ENCODE data around the gene TMBIM6.
A peak's percentile ranks its signal among the peaks of the same experiment; 100 is the strongest.
"Not testable (repeated sequence)": the region's sequence is repeated elsewhere in the genome, so short reads cannot be mapped to it uniquely, and the experiment has no call there.

Gene TMBIM6

GRCh38 chr12:49730050-49730449 is 11.3 kb upstream of the TMBIM6 start:
- no peak for DNase-seq

GRCh38 chr12:49730568-49731101 is 10.7 kb upstream of the TMBIM6 start:
- DNase-seq = no peak

GRCh38 chr12:49733219-49734017 is 7.9 kb upstream of the TMBIM6 start:
- no peak for DNase-seq

GRCh38 chr12:49734900-49735299 is 6.5 kb upstream of the TMBIM6 start:
- DNase-seq = not testable (repeated sequence)

- not testable (repeated sequence) for DNase-seq
Observed at GRCh38 chr12:49738721-49739120, 2.6 kb upstream of the TMBIM6 start.

GRCh38 chr12:49740277-49740676 is 1.1 kb upstream of the TMBIM6 start:
- DNase-seq = not testable (repeated sequence)

- DNase-seq = peak; percentile 92
Observed at GRCh38 chr12:49741882-49742620, 694 bp downstream of the TMBIM6 start.

- no peak for DNase-seq
Observed at GRCh38 chr12:49744363-49744885, 3.1 kb downstream of the TMBIM6 start.

- no peak for DNase-seq
Observed at GRCh38 chr12:49748306-49748705, 6.9 kb downstream of the TMBIM6 start.

GRCh38 chr12:49748800-49749199 is 7.4 kb downstream of the TMBIM6 start:
- no peak for DNase-seq

- DNase-seq = peak; percentile 73
Observed at GRCh38 chr12:49750027-49750995, 9.0 kb downstream of the TMBIM6 start.

GRCh38 chr12:49750996-49751393 is 9.6 kb downstream of the TMBIM6 start:
- DNase-seq = no peak

GRCh38 chr12:49761677-49762467 is 20.5 kb downstream of the TMBIM6 start:
- DNase-seq = peak; percentile 11

GRCh38 chr12:49762468-49762847 is 21.1 kb downstream of the TMBIM6 start:
- DNase-seq = no peak

GRCh38 chr12:49763006-49763591 is 21.7 kb downstream of the TMBIM6 start:
- peak; percentile 88 for DNase-seq

GRCh38 chr12:49764126-49764525 is 22.8 kb downstream of the TMBIM6 start:
- peak; percentile 53 for DNase-seq

- peak; percentile 52 for DNase-seq
Observed at GRCh38 chr12:49766115-49766455, 24.7 kb downstream of the TMBIM6 start.

- peak; percentile 54 for DNase-seq
Observed at GRCh38 chr12:49767333-49767732, 26.0 kb downstream of the TMBIM6 start.

- DNase-seq = not testable (repeated sequence)
Observed at GRCh38 chr12:49773102-49773501, 31.7 kb downstream of the TMBIM6 start.

- DNase-seq = peak; percentile 78
Observed at GRCh38 chr12:49776413-49776812, 35.1 kb downstream of the TMBIM6 start.

GRCh38 chr12:49776858-49777257 is 35.5 kb downstream of the TMBIM6 start:
- DNase-seq = no peak
